Measurements from ENCODE around the gene SDS. TPM values are rescaled to one million over a fixed set of nuclear protein-coding genes. Genes with fewer than 3 reads are reported as not detected.

Gene SDS
- total RNA-seq, 1 donor from 2014 or later = not detected

DNA sequence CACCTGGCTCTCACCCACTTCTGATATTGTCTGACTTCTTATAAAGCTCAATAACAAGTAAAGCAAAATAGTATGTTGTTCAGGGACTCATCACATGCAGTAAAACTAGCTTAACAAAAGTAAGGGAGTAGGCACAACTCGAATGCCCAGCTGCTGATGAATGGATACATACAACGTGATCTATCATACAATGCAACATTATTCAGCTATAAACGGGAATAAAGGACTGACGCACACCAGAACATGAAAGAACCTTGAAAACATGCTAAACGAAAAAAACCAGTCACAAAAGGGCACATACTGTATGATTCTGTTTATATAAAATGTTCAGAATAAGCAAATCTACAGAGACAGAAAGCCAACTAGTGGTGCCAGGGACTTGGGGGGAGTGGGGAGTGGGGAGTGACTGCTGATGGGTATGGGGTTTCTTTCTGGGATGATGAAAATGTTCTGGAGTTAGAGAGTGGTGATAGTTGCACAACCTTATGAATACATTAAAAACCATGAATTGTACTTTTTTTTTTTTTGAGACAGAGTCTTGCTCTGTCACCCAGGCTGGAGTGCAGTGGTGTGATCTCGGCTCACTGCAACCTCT lies 34.2 kb downstream of the SDS start:
- no peak overlapping the region for H3K27ac ChIP-seq (ENCODE audit: low read depth, low read length)

DNA sequence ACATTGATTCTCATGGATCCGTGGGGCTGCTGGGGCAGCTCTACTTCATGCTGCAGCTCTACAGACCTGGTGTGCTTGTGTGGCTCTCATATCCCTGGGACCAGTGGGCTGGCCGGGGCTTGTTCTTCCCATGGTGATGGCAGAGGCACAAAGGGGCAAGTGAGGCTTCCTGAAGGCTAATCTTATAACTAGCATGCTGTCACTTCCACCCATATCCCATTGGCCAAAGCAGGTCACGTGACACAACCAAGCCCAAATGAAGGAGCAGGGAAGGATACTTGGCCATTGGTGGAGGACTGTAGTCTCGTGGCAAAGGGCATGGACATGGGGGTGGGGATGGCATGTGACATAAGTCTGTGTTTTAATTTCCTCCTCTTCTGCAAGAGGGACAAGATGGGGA lies 35.4 kb downstream of the SDS start:
- no peaks in the 10 kb centered on the region for H3K27me3 ChIP-seq (ENCODE audit: control insufficient read depth in 3 of 3, insufficient read depth in 3 of 3, low read length in 3 of 3)
- H3K4me3 ChIP-seq (ENCODE audit: low read length in 3 of 3) = no peak overlapping the region
- no peak overlapping the region for H3K27ac ChIP-seq (ENCODE audit: low read depth, low read length)
- H3K4me1 ChIP-seq (ENCODE audit: control insufficient read depth in 3 of 3, insufficient read depth in 3 of 3, low read length in 3 of 3) = peaks cover 14 to 26% (median 24%) of the 10 kb centered on the region in 3 donors
- no peaks in the 10 kb centered on the region for H3K9me3 ChIP-seq (ENCODE audit: control insufficient read depth in 3 of 3, low read length in 3 of 3)
- H3K9ac ChIP-seq (ENCODE audit: low read depth in 1 of 3, low read length in 3 of 3) = no peak overlapping the region
- H3K36me3 ChIP-seq (ENCODE audit: control insufficient read depth in 3 of 3, insufficient read depth in 3 of 3, low read length in 3 of 3) = peaks cover 14 to 23% (median 17%) of the 10 kb centered on the region in 3 donors

More for the DNA sequence above, 34.2 kb downstream of the SDS start:
- no peaks in the 10 kb centered on the region for H3K27me3 ChIP-seq (ENCODE audit: control insufficient read depth in 3 of 3, insufficient read depth in 3 of 3, low read length in 3 of 3)
- no peaks in the 10 kb centered on the region for H3K9me3 ChIP-seq (ENCODE audit: control insufficient read depth in 3 of 3, low read length in 3 of 3)
- no peak overlapping the region for H3K9ac ChIP-seq (ENCODE audit: low read depth in 1 of 3, low read length in 3 of 3)
- H3K4me1 ChIP-seq (ENCODE audit: control insufficient read depth in 3 of 3, insufficient read depth in 3 of 3, low read length in 3 of 3) = peaks cover 14 to 26% (median 24%) of the 10 kb centered on the region in 3 donors
- H3K36me3 ChIP-seq (ENCODE audit: control insufficient read depth in 3 of 3, insufficient read depth in 3 of 3, low read length in 3 of 3) = peaks cover 20 to 25% (median 22%) of the 10 kb centered on the region in 3 donors
- no peak overlapping the region for H3K4me3 ChIP-seq (ENCODE audit: low read length in 3 of 3)

DNA sequence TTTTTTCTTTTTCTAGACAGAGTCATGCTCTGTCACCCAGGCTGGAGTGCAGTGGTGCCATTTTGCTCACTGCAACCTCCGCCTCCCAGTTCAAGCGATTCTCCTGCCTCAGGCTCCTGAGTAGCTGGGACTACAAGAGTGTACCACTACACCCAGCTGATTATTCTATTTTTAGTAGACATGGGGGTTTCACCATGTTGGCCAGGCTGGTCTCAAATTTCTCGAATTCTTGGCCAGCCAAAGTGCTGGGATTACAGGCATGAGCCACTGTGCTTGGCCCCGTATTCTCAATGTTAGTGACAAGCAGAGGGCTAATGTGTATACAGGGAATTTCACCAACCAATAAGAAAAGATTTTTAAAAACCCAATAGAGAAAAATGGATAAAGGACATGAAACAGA lies 36.9 kb downstream of the SDS start:
- Histone ChIP-seq H3K4me3 (ENCODE audit: low read length in 3 of 3) (no peak overlapping the region), H3K4me1 (ENCODE audit: control insufficient read depth in 3 of 3, insufficient read depth in 3 of 3, low read length in 3 of 3) (peaks cover 14 to 28% (median 24%) of the 10 kb centered on the region in 3 donors), H3K36me3 (ENCODE audit: control insufficient read depth in 3 of 3, insufficient read depth in 3 of 3, low read length in 3 of 3) (peaks cover 6 to 15% (median 11%) of the 10 kb centered on the region in 3 donors), H3K27me3 (ENCODE audit: control insufficient read depth in 3 of 3, insufficient read depth in 3 of 3, low read length in 3 of 3) (no peaks in the 10 kb centered on the region), H3K27ac (ENCODE audit: low read depth, low read length) (peak overlapping the region; percentile 75), H3K9me3 (ENCODE audit: control insufficient read depth in 3 of 3, low read length in 3 of 3) (no peaks in the 10 kb centered on the region), H3K9ac (ENCODE audit: low read depth in 1 of 3, low read length in 3 of 3) (no peak overlapping the region)

DNA sequence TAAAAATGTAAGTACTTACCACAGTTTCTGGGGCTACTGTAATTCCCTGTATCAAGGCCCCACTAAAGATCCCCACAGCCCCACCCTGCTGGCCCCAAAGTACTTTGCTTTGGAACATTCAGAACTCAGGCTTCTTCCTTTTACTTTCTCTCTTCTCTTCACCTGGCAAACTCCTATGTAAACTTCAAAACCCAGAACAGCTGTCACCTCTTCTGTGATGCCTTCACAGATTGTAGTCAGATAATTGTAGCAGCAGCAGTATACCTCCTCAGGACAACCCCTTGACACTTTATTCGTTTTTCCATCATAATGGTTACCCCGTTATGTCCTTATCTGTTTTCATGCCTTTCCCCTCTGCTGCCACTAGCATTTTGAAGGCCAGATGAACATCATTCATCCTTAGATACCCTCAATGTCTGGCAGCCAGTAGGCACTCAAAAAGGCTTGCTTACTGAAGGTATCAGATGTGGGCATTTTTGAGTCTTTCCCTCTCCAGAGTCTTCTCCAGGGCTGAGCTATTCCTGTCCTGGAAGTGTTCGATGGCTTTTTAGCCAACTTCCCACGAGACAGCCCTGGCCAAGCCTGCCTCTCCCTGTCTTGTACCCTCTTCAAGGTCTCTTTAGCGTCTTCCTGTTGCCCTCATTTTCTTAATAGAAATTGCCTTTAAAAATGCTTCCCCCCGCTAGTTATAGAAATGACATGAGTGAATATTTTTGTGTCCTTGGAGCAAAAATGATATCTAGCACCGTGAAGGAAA lies 37.9 kb downstream of the SDS start:
- peaks cover 0 to 5% (median 3%) of the 10 kb centered on the region in 3 donors for H3K36me3 ChIP-seq (ENCODE audit: control insufficient read depth in 3 of 3, insufficient read depth in 3 of 3, low read length in 3 of 3)
- no peaks in the 10 kb centered on the region for H3K9me3 ChIP-seq (ENCODE audit: control insufficient read depth in 3 of 3, low read length in 3 of 3)
- H3K27ac ChIP-seq (ENCODE audit: low read depth, low read length) = peak overlapping the region; percentile 75
- peak overlapping the region in 1 of 3 donors; percentile 64 for H3K9ac ChIP-seq (ENCODE audit: low read depth in 1 of 3, low read length in 3 of 3)
- no peaks in the 10 kb centered on the region for H3K27me3 ChIP-seq (ENCODE audit: control insufficient read depth in 3 of 3, insufficient read depth in 3 of 3, low read length in 3 of 3)
- H3K4me3 ChIP-seq (ENCODE audit: low read length in 3 of 3) = no peak overlapping the region
- H3K4me1 ChIP-seq (ENCODE audit: control insufficient read depth in 3 of 3, insufficient read depth in 3 of 3, low read length in 3 of 3) = peaks cover 14 to 32% (median 24%) of the 10 kb centered on the region in 3 donors

DNA sequence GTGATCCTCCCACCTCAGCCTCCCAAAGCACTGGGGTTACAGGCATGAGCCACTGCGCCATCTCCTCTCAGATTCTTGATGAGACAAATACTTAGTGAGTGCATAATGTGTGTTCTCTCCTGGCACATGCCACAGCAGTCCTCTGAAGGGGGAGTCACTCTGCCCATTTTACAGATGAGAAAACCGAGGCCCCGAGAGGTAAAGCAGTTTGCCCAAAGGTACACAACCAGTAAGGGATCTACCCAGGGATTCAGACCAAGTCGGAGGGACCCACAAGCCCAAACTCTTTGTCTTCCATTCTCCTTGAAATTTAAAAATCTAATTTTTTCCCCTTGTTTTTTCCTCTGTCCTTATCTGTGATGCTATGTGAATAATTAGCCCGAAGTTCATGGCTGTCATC lies 39.0 kb downstream of the SDS start:
- no peaks in the 10 kb centered on the region for H3K27me3 ChIP-seq (ENCODE audit: control insufficient read depth in 3 of 3, insufficient read depth in 3 of 3, low read length in 3 of 3)
- H3K27ac ChIP-seq (ENCODE audit: low read depth, low read length) = no peak overlapping the region
- no peaks in the 10 kb centered on the region for H3K9me3 ChIP-seq (ENCODE audit: control insufficient read depth in 3 of 3, low read length in 3 of 3)
- H3K4me1 ChIP-seq (ENCODE audit: control insufficient read depth in 3 of 3, insufficient read depth in 3 of 3, low read length in 3 of 3) = peaks cover 18 to 38% (median 29%) of the 10 kb centered on the region in 3 donors
- H3K9ac ChIP-seq (ENCODE audit: low read depth in 1 of 3, low read length in 3 of 3) = no peak overlapping the region
- H3K36me3 ChIP-seq (ENCODE audit: control insufficient read depth in 3 of 3, insufficient read depth in 3 of 3, low read length in 3 of 3) = peaks cover 0 to 4% (median 0%) of the 10 kb centered on the region in 3 donors
- no peak overlapping the region for H3K4me3 ChIP-seq (ENCODE audit: low read length in 3 of 3)

DNA sequence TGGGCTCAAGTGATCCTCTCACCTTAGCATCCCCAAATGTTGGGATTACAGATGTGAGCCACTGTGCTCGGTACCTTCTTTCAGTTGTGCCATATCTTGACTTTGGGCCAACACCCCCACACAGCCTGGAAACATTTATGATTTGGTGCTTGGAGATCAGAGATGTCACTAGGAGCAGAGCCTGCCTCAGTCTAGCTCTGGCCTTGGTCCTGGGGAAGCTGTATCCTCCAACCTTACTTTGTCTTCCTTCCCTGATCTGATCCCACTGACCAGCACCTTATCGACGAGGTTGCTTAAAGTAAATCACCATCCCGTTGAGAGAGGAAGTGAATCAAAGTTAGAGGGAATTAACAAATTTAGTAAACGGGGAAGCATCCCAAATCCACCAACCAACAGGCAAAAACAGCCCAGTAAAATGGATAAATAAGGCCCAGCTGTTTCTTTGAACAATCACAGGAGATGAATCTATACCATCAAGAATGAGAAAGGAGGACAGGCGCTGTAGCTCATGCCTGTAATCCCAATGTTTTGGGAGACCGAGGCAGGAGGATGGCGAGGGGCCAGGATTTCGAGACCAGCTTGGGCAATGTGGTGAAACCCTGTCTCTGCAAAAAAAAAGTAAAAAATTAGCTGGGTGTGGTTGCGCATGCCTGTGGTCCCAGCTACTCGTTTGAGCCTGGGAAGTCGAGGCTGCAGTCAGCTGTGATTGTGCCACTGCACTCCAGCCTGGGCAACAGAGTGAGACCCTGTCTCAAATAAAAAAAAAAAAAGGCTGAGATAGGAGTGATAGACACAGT lies 41.9 kb downstream of the SDS start:
- no peak overlapping the region for H3K4me3 ChIP-seq (ENCODE audit: low read length in 3 of 3)
- no peak overlapping the region for H3K9ac ChIP-seq (ENCODE audit: low read depth in 1 of 3, low read length in 3 of 3)

DNA sequence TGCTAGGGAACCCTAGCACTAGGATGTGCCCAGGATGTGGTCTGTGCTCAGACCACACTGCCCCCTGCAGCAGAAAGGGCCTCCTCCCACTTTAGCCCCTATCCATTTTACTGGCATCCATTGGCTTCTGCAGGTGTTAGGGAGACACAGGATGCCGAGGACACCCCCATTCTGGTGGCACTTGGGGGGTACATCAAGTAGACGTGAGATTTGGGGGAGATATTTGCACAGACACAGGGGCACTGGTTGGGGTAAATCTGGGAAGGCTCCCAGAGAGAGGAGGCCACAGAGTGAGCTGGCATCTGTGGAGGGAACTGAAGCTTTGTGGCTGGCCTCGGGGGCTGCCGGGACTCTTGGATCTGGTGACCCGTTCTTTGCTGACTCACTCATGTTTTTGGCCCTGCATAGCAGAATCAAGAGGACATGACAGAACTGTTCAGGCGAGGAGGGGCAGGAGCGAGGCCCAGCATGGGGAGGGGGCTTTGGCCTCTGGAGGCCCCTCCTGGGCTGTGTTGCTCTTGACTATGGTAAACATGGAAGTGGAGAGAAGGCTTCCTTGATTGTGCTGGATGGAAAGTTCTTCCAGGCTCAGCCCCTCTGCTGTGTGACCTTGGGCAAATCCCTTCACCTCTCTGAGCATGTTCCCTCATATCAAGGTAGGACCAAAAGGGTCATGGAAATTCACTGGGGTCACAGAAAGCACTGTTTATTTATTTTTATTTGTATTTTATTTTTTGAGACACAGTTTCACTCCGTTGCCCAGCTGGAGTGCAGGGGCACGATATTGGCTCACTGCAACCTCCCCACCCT lies 43.5 kb downstream of the SDS start:
- peak overlapping the region in 1 of 3 donors; percentile 85 for H3K4me3 ChIP-seq (ENCODE audit: low read length in 3 of 3)
- H3K27me3 ChIP-seq (ENCODE audit: control insufficient read depth in 3 of 3, insufficient read depth in 3 of 3, low read length in 3 of 3) = no peaks in the 10 kb centered on the region
- H3K9me3 ChIP-seq (ENCODE audit: control insufficient read depth in 3 of 3, low read length in 3 of 3) = no peaks in the 10 kb centered on the region
- H3K4me1 ChIP-seq (ENCODE audit: control insufficient read depth in 3 of 3, insufficient read depth in 3 of 3, low read length in 3 of 3) = peaks cover 14 to 23% (median 16%) of the 10 kb centered on the region in 3 donors
- H3K9ac ChIP-seq (ENCODE audit: low read depth in 1 of 3, low read length in 3 of 3) = peak overlapping the region in 2 of 3 donors; percentile 90 to 92
- no peaks in the 10 kb centered on the region for H3K36me3 ChIP-seq (ENCODE audit: control insufficient read depth in 3 of 3, insufficient read depth in 3 of 3, low read length in 3 of 3)
- peak overlapping the region; percentile 85 for H3K27ac ChIP-seq (ENCODE audit: low read depth, low read length)

More for the DNA sequence above, 41.9 kb downstream of the SDS start:
- Histone ChIP-seq H3K4me1 (ENCODE audit: control insufficient read depth in 3 of 3, insufficient read depth in 3 of 3, low read length in 3 of 3) (peaks cover 22 to 35% (median 27%) of the 10 kb centered on the region in 3 donors), H3K9me3 (ENCODE audit: control insufficient read depth in 3 of 3, low read length in 3 of 3) (no peaks in the 10 kb centered on the region), H3K36me3 (ENCODE audit: control insufficient read depth in 3 of 3, insufficient read depth in 3 of 3, low read length in 3 of 3) (no peaks in the 10 kb centered on the region), H3K27me3 (ENCODE audit: control insufficient read depth in 3 of 3, insufficient read depth in 3 of 3, low read length in 3 of 3) (no peaks in the 10 kb centered on the region), H3K27ac (ENCODE audit: low read depth, low read length) (no peak overlapping the region)

DNA sequence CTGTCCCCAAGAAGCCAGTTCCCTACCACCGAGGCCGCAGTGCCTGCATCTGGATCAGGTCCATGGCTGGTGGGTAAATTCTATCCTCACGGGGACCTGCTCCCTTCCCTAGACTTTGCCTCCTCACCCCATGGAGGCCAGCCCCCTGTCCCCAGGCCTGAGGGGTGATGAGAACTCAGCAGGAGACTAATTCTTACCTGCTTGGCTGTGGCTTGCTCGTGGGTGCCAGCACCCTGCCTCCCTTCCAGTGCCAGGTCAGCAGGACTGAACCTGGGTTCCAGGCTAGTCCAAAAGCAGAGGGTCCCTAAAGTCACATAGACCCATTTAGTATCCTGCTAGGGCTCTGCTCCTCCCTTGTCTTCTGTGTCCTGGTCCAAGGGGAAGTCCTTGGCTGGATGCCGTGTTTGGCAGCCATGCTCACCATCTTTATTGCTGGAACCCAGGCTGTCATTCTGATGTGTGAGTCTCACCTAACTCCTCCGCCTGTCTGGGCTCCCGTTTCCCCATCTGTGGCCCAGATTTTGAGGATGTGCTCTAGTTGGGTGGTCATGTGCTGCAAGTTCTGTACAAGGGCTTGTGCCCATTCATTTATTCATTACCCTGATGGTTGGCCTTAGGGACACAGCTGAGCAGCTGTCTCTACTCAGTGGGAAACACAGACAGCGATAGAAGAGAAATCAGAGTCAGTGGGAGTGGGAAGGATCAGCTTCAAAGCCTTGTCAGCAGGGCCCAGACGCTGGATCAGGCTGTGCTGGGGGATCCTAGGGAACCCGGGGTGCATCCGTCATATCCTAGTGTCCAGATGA lies 44.4 kb downstream of the SDS start:
- peaks cover 14 to 23% (median 16%) of the 10 kb centered on the region in 3 donors for H3K4me1 ChIP-seq (ENCODE audit: control insufficient read depth in 3 of 3, insufficient read depth in 3 of 3, low read length in 3 of 3)
- peak overlapping the region; percentile 85 for H3K27ac ChIP-seq (ENCODE audit: low read depth, low read length)
- H3K27me3 ChIP-seq (ENCODE audit: control insufficient read depth in 3 of 3, insufficient read depth in 3 of 3, low read length in 3 of 3) = no peaks in the 10 kb centered on the region
- H3K36me3 ChIP-seq (ENCODE audit: control insufficient read depth in 3 of 3, insufficient read depth in 3 of 3, low read length in 3 of 3) = no peaks in the 10 kb centered on the region
- peak overlapping the region; percentile 84 to 89 (median 85) for H3K4me3 ChIP-seq (ENCODE audit: low read length in 3 of 3)
- no peaks in the 10 kb centered on the region for H3K9me3 ChIP-seq (ENCODE audit: control insufficient read depth in 3 of 3, low read length in 3 of 3)
- peak overlapping the region; percentile 82 to 92 (median 90) for H3K9ac ChIP-seq (ENCODE audit: low read depth in 1 of 3, low read length in 3 of 3)
